Panc1 (cell line): ENCODE measurements around the gene SH2D1A. TPM values are rescaled to one million over a fixed set of nuclear protein-coding genes. Genes with fewer than 3 reads are reported as not detected.
A peak's percentile ranks its signal among the peaks of the same experiment; 100 is the strongest.
"Not testable (repeated sequence)": the region's sequence is repeated elsewhere in the genome, so short reads cannot be mapped to it uniquely, and the experiment has no call there.

Experiments used
- ATAC-seq: fragments of 200-7000 bp; cut with Tn5 transposase; 2 replicates; pipeline ENCODE4 v1.9.1; 2020; ENCODE audit warnings: mild to moderate bottlenecking, moderate library complexity
- BruUV-seq: library from RNA; stranded (reverse); fragments of 400-500 nt; replicated peaks from 2 replicates; lab custom pipeline; 2021; lab: Mats Ljungman, UMichigan
- CTCF ChIA-PET: fragments of 300-600 bp; sonication (Branson Sonifier 250); formaldehyde crosslinking; loops from one replicate; lab custom pipeline; 2022; ENCODE audit warnings: antibody characterized with exemption; lab: Charles Lee
- POLR2A ChIA-PET: fragments of 300-600 bp; sonication (Branson Sonifier 250); formaldehyde crosslinking; loops from one replicate; lab custom pipeline; 2022; ENCODE audit warnings: antibody characterized with exemption; lab: Charles Lee
- DNase-seq: peaks from one replicate; pipeline ENCODE4 v3.0.0-alpha.2; 2010; ENCODE audit warnings: low read depth, low spot score
- H3K27ac ChIP-seq: 2 replicates; pipeline ENCODE4 v1.5.1; 2011; ENCODE audit warnings: mild to moderate bottlenecking, low read length, inconsistent platforms
- H3K27me3 ChIP-seq: fragments of 200-500 bp; sonication (Bioruptor generic); 2 replicates; pipeline ENCODE4 v1.6.0; 2014; ENCODE audit warnings: low read length, inconsistent platforms; ENCODE audit not compliant: control insufficient read depth, insufficient read depth
- H3K36me3 ChIP-seq: fragments of 200-500 bp; sonication (Bioruptor generic); 2 replicates; pipeline ENCODE4 v1.5.1; 2014; ENCODE audit warnings: inconsistent platforms, mild to moderate bottlenecking, low read length, moderate library complexity; ENCODE audit not compliant: control insufficient read depth, insufficient read depth
- H3K4me1 ChIP-seq: 2 replicates; pipeline ENCODE4 v1.5.1; 2011; ENCODE audit warnings: inconsistent platforms, mild to moderate bottlenecking, low read length, moderate library complexity; ENCODE audit not compliant: control insufficient read depth, insufficient read depth
- H3K4me3 ChIP-seq, 2 experiments: 2 replicates each; pipeline ENCODE4 v1.5.1; 2011 to 2012; ENCODE audit warnings: low read depth in 2 of 2, low read length in 2 of 2, mild to moderate bottlenecking in 2 of 2, inconsistent platforms in 1 of 2, moderate library complexity in 1 of 2
- H3K9me3 ChIP-seq: fragments of 200-500 bp; sonication (Bioruptor generic); 2 replicates; pipeline ENCODE4 v1.5.1; 2014; ENCODE audit warnings: low read depth, mild to moderate bottlenecking, inconsistent platforms, low read length, moderate library complexity; ENCODE audit not compliant: control insufficient read depth, insufficient read depth
- CTCF ChIP-seq: fragments of 450-650 bp; IDR thresholded peaks from 2 replicates; pipeline ENCODE4 v1.5.1; 2017; ENCODE audit warnings: mild to moderate bottlenecking
- POLR2AphosphoS5 ChIP-seq: IDR thresholded peaks from 2 replicates; pipeline ENCODE4 v1.6.1; 2012; ENCODE audit warnings: mild to moderate bottlenecking, low read depth, low read length, moderate library complexity
- SIN3A ChIP-seq: IDR thresholded peaks from 2 replicates; pipeline ENCODE4 v1.6.1; 2012; ENCODE audit warnings: low read depth, mild to moderate bottlenecking, low read length, moderate library complexity, borderline replicate concordance; ENCODE audit not compliant: insufficient read depth
- TCF7L2 ChIP-seq: IDR thresholded peaks from 2 replicates; pipeline ENCODE4 v1.6.1; 2011; ENCODE audit warnings: mild to moderate bottlenecking, low read depth, low read length, inconsistent platforms
- in situ Hi-C: cut with HindIII; loops from 2 replicates; pipeline ENCODE4 v1.10.0; 2016; ENCODE audit warnings: low sequenced_read_pairs, low pct_unique_long_range_greater_than_20kb
- intact Hi-C: fragments of 100-400 bp; cut with micrococcal nuclease; formaldehyde crosslinking; loops from one replicate; pipeline ENCODE4 v1.10.0; 2022; ENCODE audit not compliant: unreplicated experiment
- total RNA-seq: library from RNA; stranded (reverse); gene quantifications from one replicate; pipeline ENCODE4 v1.2.1, GENCODE V29; 2021; ENCODE audit not compliant: unreplicated experiment
- TF ChIP-seq, protein P1 (sequence below), 2 experiments: IDR thresholded peaks; 2 replicates each; pipeline ENCODE4 v1.6.1; 2011 to 2012; ENCODE audit warnings: low read depth in 2 of 2, control low read depth in 1 of 2, low read length in 1 of 2, mild to moderate bottlenecking in 1 of 2, moderate library complexity in 1 of 2; ENCODE audit not compliant: insufficient read depth in 1 of 2

The SH2D1A gene
- total RNA-seq, 1 experiment from 2014 or later, result 0.21 TPM

GRCh38 chrX:124406294-124407014, 60.1 kb downstream of the SH2D1A start:
- Histone ChIP-seq H3K4me3 (no peak overlapping the region), H3K4me1 (no peaks in the 10 kb centered on the region), H3K27me3 (no peaks in the 10 kb centered on the region), H3K9me3 (no peaks in the 10 kb centered on the region), H3K27ac (no peak overlapping the region), H3K36me3 (no peaks in the 10 kb centered on the region)
- peak; percentile 66 for TF ChIP-seq CTCF
- TF ChIP-seq SIN3A, result no peak
- in situ Hi-C loops, result no loop called here
- DNase-seq, result peak; percentile 47
- ChIA-PET POLR2A (no interaction called here), CTCF (no interaction called here)
- no TSS peak for BruUV-seq
- ATAC-seq, result peak; percentile 93
- intact Hi-C loops, result loop anchor here (1.0 kb wide), 1 partner anchor 725 kb away; no protein-coding TSS in a partner anchor

DNA sequence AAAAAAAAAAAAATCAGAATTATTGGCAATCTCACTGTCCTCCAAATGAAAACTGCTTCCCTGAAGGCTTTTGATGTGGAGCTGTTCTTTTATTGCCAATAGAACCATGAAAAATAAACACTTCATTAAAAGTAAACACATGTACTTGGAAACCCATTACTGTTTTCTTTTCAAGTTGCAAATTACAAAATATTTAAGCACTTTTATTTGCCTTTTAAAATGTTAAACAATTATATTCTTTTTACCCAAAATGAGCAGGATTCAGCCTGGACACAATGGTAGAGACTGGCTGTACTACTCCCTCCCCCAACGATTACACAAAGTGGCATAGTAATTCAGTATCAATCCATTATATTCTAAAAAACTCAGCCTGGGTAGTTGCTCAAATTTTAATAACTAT, 60.9 kb downstream of the SH2D1A start:
- in situ Hi-C loops (no loop called here), intact Hi-C loops (loop anchor here (1.0 kb wide), 1 partner anchor 724 kb away; no protein-coding TSS in a partner anchor)
- TF ChIP-seq TCF7L2 (no peak), CTCF (no peak)
- Histone ChIP-seq H3K9me3 (no peaks in the 10 kb centered on the region), H3K4me3 (no peak overlapping the region), H3K27me3 (no peaks in the 10 kb centered on the region), H3K36me3 (no peaks in the 10 kb centered on the region), H3K27ac (no peak overlapping the region), H3K4me1 (no peaks in the 10 kb centered on the region)
- POLR2A ChIA-PET, result no interaction called here
- BruUV-seq, result no TSS peak
- DNase-seq (no peak), ATAC-seq (no peak)
- CTCF ChIA-PET, result interaction anchor here (0.6 kb wide), 1 partner anchor 172 kb away, joined by 3 read pairs; no protein-coding TSS in a partner anchor

DNA sequence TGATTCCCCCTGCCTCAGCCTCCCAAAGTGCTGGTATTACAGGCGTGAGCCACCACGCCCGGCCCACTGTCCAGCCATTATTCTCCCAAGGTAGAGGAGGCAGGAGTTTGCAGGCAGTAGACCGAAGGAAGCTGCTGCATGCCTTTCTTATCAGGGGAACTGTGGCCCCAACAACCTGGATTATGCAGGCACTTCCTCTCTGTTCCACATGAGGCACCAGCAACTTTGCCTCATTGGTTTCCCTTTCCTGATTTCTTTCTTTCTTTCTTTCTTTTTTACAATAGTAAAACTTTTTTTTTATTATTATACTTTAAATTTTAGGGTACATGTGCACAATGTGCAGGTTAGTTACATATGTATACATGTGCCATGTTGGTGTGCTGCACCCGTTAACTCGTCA, 62.0 kb downstream of the SH2D1A start:
- POLR2A ChIA-PET, H3K4me3 ChIP-seq, H3K9me3 ChIP-seq, in situ Hi-C loops, intact Hi-C loops, H3K27ac ChIP-seq, CTCF ChIA-PET, H3K36me3 ChIP-seq, H3K4me1 ChIP-seq, ATAC-seq, H3K27me3 ChIP-seq, DNase-seq, BruUV-seq: not testable (repeated sequence)

DNA sequence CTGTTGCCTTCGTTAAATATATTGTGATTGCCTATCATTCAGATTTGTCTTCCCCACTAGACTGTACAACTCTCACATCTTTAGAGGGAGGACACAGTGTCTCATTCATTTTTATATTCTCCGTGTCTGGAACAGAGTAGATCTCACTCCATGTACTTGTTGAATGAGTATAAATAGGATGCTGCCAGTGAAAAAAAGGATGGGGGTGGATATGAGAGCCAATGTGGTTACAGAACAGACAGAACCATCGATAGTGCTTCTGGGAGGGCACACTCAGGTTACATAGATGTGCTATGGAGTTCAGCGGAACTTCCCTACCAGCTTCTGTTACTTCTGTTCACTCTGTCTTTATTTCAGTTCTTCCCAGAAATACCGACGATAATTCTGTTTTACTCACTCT, 66.9 kb downstream of the SH2D1A start:
- ChIA-PET CTCF (no interaction called here), POLR2A (no interaction called here)
- Histone ChIP-seq H3K4me3 (no peak overlapping the region), H3K4me1 (no peaks in the 10 kb centered on the region), H3K27me3 (no peaks in the 10 kb centered on the region), H3K36me3 (no peaks in the 10 kb centered on the region), H3K27ac (no peak overlapping the region), H3K9me3 (no peaks in the 10 kb centered on the region)
- in situ Hi-C loops (no loop called here), intact Hi-C loops (no loop called here)
- DNase-seq (no peak), ATAC-seq (no peak)
- TF ChIP-seq, protein P1, sequence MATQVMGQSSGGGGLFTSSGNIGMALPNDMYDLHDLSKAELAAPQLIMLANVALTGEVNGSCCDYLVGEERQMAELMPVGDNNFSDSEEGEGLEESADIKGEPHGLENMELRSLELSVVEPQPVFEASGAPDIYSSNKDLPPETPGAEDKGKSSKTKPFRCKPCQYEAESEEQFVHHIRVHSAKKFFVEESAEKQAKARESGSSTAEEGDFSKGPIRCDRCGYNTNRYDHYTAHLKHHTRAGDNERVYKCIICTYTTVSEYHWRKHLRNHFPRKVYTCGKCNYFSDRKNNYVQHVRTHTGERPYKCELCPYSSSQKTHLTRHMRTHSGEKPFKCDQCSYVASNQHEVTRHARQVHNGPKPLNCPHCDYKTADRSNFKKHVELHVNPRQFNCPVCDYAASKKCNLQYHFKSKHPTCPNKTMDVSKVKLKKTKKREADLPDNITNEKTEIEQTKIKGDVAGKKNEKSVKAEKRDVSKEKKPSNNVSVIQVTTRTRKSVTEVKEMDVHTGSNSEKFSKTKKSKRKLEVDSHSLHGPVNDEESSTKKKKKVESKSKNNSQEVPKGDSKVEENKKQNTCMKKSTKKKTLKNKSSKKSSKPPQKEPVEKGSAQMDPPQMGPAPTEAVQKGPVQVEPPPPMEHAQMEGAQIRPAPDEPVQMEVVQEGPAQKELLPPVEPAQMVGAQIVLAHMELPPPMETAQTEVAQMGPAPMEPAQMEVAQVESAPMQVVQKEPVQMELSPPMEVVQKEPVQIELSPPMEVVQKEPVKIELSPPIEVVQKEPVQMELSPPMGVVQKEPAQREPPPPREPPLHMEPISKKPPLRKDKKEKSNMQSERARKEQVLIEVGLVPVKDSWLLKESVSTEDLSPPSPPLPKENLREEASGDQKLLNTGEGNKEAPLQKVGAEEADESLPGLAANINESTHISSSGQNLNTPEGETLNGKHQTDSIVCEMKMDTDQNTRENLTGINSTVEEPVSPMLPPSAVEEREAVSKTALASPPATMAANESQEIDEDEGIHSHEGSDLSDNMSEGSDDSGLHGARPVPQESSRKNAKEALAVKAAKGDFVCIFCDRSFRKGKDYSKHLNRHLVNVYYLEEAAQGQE (IDR thresholded peaks at IDR 0.05; ENCODE audit: insufficient read depth in 1 of 2, low read depth in 2 of 2, low read length in 1 of 2), result no peak
- TF ChIP-seq SIN3A (no peak), POLR2AphosphoS5 (no peak), CTCF (no peak), TCF7L2 (no peak)
- no TSS peak for BruUV-seq
